Peyer's patch (tissue), 4 donors: ENCODE data around the gene PPP2R3C. TPM values are rescaled to one million over a fixed set of nuclear protein-coding genes. Genes with fewer than 3 reads are reported as not detected.

Source experiments
- DNase-seq, 3 donors: peaks; one replicate each; pipeline ENCODE4 v3.0.0-alpha.2; 2017 to 2019
- H3K27ac ChIP-seq, 4 donors: fragments of 200-600 bp; sonication (generic); one replicate each; pipeline ENCODE4 v1.5.1; 2016 to 2019
- H3K27me3 ChIP-seq, 2 donors: fragments of 200-600 bp; sonication (generic); one replicate each; pipeline ENCODE4 v1.5.1; 2019
- H3K36me3 ChIP-seq, 3 donors: fragments of 200-600 bp; sonication (generic); one replicate each; pipeline ENCODE4 v1.5.1; 2016 to 2019
- H3K4me1 ChIP-seq, 4 donors: fragments of 200-600 bp; sonication (generic); one replicate each; pipeline ENCODE4 v1.5.1; 2016 to 2019
- H3K4me3 ChIP-seq, 4 donors: fragments of 200-600 bp; sonication (generic); 1 replicate in 3 of 4; 2 replicates in 1 of 4; pipeline ENCODE4 v1.5.1; 2016 to 2019; ENCODE audit warnings: mild to moderate bottlenecking in 1 of 4
- H3K9me3 ChIP-seq, 4 donors: fragments of 200-600 bp; sonication (generic); one replicate each; pipeline ENCODE4 v1.5.1; 2016 to 2019; ENCODE audit warnings: mild to moderate bottlenecking in 1 of 4
- POLR2A ChIP-seq, 2 donors: fragments of 450-650 bp; IDR thresholded peaks; one replicate each; pipeline ENCODE4 v1.5.1; 2017; ENCODE audit warnings: antibody characterized with exemption in 2 of 2, mild to moderate bottlenecking in 2 of 2, moderate library complexity in 2 of 2
- total RNA-seq, 4 donors: library from RNA; depleted of rRNA; stranded (reverse); fragments of >200 nt; gene quantifications; one replicate each; pipeline ENCODE4 v1.1.0, GENCODE V29; 2016
- TF ChIP-seq, protein P1 (sequence below), 6 experiments: fragments of 450-650 bp in 4 of 6; fragments of 200-600 bp in 2 of 6; sonication (generic) in 1 of 6; IDR thresholded peaks; one replicate each; pipeline ENCODE4 v1.5.1; 2017 to 2019; ENCODE audit warnings: antibody characterized with exemption in 6 of 6, mild to moderate bottlenecking in 3 of 6, moderate library complexity in 1 of 6

Gene PPP2R3C
- total RNA-seq, 4 donors from 2014 or later = 20.1 to 44.6 (median 33.6) TPM

DNA sequence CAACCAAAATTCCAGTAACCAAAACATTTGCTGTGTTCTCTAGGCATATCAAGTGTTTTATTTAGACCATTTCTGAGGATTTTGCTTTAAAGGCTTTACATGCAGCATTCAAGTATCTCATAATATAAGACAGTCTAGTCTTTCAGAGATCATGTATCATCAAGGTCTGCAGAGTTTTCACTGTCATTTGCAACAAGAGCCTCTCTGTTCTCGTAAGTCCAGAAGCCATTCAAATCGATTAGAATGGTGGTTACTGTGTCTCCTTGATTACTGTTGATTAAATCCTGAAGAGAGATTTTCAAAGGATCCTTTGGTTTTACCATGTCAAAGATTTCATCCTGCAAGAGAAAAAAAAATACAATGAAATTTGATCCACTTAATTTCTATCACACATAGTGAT lies 36.3 kb downstream of the PPP2R3C start:
- no peaks in the 10 kb centered on the region for H3K27me3 ChIP-seq
- H3K27ac ChIP-seq = no peak overlapping the region
- TF ChIP-seq, protein P1, sequence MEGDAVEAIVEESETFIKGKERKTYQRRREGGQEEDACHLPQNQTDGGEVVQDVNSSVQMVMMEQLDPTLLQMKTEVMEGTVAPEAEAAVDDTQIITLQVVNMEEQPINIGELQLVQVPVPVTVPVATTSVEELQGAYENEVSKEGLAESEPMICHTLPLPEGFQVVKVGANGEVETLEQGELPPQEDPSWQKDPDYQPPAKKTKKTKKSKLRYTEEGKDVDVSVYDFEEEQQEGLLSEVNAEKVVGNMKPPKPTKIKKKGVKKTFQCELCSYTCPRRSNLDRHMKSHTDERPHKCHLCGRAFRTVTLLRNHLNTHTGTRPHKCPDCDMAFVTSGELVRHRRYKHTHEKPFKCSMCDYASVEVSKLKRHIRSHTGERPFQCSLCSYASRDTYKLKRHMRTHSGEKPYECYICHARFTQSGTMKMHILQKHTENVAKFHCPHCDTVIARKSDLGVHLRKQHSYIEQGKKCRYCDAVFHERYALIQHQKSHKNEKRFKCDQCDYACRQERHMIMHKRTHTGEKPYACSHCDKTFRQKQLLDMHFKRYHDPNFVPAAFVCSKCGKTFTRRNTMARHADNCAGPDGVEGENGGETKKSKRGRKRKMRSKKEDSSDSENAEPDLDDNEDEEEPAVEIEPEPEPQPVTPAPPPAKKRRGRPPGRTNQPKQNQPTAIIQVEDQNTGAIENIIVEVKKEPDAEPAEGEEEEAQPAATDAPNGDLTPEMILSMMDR (IDR thresholded peaks at IDR 0.05) = no peak
- no peak for TF ChIP-seq POLR2A (IDR thresholded peaks at IDR 0.05)
- H3K36me3 ChIP-seq = peaks cover 0 to 92% (median 0%) of the 10 kb centered on the region in 3 donors
- no peaks in the 10 kb centered on the region for H3K9me3 ChIP-seq
- no peak overlapping the region for H3K4me3 ChIP-seq
- peaks cover 0 to 7% (median 0%) of the 10 kb centered on the region in 4 donors for H3K4me1 ChIP-seq
- no peak for DNase-seq

DNA sequence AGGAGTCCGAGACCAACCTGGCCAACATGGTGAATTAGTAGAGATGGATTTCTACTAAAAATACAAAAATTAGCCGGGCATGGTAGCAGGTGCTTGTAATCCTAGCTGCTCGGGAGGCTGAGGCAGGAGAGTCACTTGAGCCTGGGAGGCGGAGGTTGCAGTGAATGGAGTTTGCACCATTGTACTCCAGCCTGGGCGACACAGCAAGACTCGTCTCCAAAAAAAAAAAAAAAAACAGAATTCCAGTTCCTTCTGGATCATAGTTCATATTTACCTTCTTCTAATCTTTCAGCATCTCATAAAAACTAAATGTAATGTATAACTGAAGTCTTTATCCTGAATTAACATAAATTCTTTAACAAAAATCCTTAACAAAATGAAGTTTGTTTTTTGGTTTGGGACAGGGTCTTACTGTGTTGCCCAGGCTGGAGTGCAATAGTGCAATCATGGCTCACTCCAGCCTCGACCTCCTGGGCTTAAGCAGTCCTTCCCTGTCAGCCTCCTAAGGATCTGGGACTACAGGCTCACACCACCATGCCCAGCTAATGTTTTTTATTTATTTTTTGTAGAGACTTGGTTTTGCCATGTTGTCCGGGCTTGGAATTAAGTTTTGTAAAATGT lies 38.1 kb downstream of the PPP2R3C start:
- H3K27me3 ChIP-seq = no peaks in the 10 kb centered on the region
- DNase-seq = no peak
- TF ChIP-seq, protein P1 (IDR thresholded peaks at IDR 0.05) = no peak
- TF ChIP-seq POLR2A (IDR thresholded peaks at IDR 0.05) = no peak
- H3K27ac ChIP-seq = no peak overlapping the region
- peaks cover 0 to 91% (median 0%) of the 10 kb centered on the region in 3 donors for H3K36me3 ChIP-seq
- H3K9me3 ChIP-seq = no peaks in the 10 kb centered on the region
- H3K4me1 ChIP-seq = peaks cover 0 to 7% (median 0%) of the 10 kb centered on the region in 4 donors
- no peak overlapping the region for H3K4me3 ChIP-seq

DNA sequence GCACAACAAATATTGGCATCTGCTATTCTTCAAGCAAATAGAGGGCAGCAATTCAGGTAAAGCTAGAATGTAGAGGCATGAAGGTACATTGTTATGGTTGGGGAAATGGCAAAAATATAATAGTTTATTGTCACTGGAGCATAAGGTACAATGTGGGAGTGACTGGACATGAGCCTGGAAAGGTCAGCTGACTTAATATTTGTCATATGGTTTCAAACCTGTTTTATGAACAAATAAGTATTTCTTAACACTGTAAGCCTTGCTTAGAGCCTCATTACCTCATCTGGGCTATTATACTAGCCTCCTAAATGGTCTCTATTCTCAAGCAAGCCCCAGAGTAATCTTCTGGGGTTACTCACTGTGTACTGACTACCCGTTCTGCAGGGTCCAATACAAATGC lies 42.0 kb downstream of the PPP2R3C start:
- Histone ChIP-seq H3K27ac (no peak overlapping the region), H3K4me1 (peaks cover 0 to 7% (median 0%) of the 10 kb centered on the region in 4 donors), H3K9me3 (no peaks in the 10 kb centered on the region), H3K27me3 (no peaks in the 10 kb centered on the region), H3K4me3 (no peak overlapping the region), H3K36me3 (peaks cover 0 to 67% (median 0%) of the 10 kb centered on the region in 3 donors)
- no peak for TF ChIP-seq POLR2A (IDR thresholded peaks at IDR 0.05)
- TF ChIP-seq, protein P1 (IDR thresholded peaks at IDR 0.05) = no peak
- DNase-seq = no peak

DNA sequence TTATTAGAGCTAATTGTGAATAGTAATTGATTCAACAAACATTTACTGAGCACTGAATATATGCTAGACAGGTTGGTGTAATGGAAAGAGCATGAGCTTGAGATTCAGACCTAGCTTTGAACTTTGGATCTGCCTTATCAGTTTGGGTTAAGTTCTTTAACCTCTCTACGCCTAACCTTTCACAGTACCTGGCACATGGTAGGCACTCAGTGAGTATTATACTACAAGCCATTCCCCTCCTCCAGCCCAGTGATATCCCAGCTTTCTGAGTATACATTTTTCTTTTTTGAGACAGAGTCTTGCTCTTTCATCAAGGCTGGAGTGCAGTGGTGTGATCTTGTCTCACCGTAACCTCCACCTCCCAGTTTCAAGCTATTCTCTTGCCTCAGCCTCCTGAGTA lies 43.7 kb downstream of the PPP2R3C start:
- H3K4me3 ChIP-seq = no peak overlapping the region
- H3K27ac ChIP-seq = no peak overlapping the region
- no peak for TF ChIP-seq POLR2A (IDR thresholded peaks at IDR 0.05)
- TF ChIP-seq, protein P1 (IDR thresholded peaks at IDR 0.05) = no peak
- DNase-seq = no peak
- H3K9me3 ChIP-seq = no peaks in the 10 kb centered on the region
- H3K27me3 ChIP-seq = no peaks in the 10 kb centered on the region
- peaks cover 0 to 64% (median 0%) of the 10 kb centered on the region in 3 donors for H3K36me3 ChIP-seq
- H3K4me1 ChIP-seq = peaks cover 0 to 2% (median 0%) of the 10 kb centered on the region in 4 donors

DNA sequence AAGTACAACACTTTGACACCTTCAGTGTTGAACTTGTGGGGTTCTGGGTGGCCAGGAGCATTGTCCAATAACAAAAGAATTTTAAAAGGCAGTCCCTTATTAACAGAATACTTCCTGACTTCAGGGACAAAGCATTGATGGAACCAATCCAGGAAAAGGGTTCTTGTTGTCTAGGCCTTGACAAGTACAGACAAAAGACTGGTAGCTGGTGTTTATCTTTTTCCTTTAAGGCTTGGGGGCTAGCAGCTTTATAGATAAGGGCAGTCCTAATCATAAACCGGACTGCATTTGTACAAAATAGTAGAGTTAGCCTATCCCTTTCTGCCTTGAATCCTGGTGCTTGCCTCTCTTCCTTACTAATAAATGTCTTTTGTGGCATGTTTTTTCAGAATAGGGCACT lies 48.3 kb downstream of the PPP2R3C start:
- no peak for DNase-seq
- TF ChIP-seq, protein P1 (IDR thresholded peaks at IDR 0.05) = no peak
- TF ChIP-seq POLR2A (IDR thresholded peaks at IDR 0.05) = no peak
- Histone ChIP-seq H3K9me3 (no peaks in the 10 kb centered on the region), H3K36me3 (peaks cover 0 to 47% (median 0%) of the 10 kb centered on the region in 3 donors), H3K4me1 (peaks cover 0 to 7% (median 0%) of the 10 kb centered on the region in 4 donors), H3K27ac (no peak overlapping the region), H3K27me3 (no peaks in the 10 kb centered on the region), H3K4me3 (no peak overlapping the region)
